Neural cell (in vitro differentiated cells): ENCODE measurements around the gene RUNX3.

Experiments used
- EP300 ChIP-seq: fragments of 450-650 bp; conservative IDR thresholded peaks from 2 replicates; pipeline ENCODE4 v1.6.1; 2014; ENCODE audit warnings: antibody characterized with exemption, mild to moderate bottlenecking, moderate library complexity; ENCODE audit not compliant: poor library complexity, severe bottlenecking
- EZH2 ChIP-seq: fragments of 200-600, 300-800 bp; shearing (Covaris generic), sonication (generic); IDR thresholded peaks from 2 replicates; pipeline ENCODE4 v1.6.1; 2014; ENCODE audit warnings: antibody characterized with exemption, low read length, borderline replicate concordance, mild to moderate bottlenecking; ENCODE audit not compliant: insufficient read depth, poor library complexity, severe bottlenecking
- MXI1 ChIP-seq: fragments of 450-650 bp; conservative IDR thresholded peaks from 2 replicates; pipeline ENCODE4 v1.6.1; 2014; ENCODE audit warnings: antibody characterized with exemption, mild to moderate bottlenecking; ENCODE audit not compliant: poor library complexity, severe bottlenecking
- TF ChIP-seq, protein P1 (sequence below): IDR thresholded peaks from 2 replicates; pipeline ENCODE4 v1.6.1; 2012; ENCODE audit warnings: borderline replicate concordance
- TF ChIP-seq, protein P2 (sequence below): fragments of 450-650 bp; IDR thresholded peaks from 2 replicates; pipeline ENCODE4 v1.5.1; 2014; ENCODE audit warnings: antibody characterized with exemption, mild to moderate bottlenecking, moderate library complexity; ENCODE audit not compliant: poor library complexity, severe bottlenecking

DNA sequence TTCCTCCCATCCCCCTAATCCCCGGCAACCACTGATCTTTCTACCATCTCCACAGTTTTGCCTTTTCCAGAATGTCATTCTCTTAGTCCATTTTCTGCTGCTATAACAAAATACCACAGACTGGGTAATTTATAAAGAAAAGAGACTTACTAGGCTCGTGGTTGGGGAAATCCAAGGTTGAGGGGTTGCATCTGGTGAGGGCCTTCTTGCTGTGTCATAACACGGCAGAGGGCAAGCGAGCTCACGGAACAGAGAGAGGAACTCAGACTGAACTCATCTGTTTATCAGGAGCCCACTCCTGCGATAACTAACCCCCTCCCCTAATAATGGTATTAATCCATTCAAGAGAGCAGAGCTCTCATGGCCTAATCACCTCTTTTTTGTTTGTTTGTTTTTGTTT lies 52.0 kb downstream of the RUNX3 start:
- TF ChIP-seq, protein P1, sequence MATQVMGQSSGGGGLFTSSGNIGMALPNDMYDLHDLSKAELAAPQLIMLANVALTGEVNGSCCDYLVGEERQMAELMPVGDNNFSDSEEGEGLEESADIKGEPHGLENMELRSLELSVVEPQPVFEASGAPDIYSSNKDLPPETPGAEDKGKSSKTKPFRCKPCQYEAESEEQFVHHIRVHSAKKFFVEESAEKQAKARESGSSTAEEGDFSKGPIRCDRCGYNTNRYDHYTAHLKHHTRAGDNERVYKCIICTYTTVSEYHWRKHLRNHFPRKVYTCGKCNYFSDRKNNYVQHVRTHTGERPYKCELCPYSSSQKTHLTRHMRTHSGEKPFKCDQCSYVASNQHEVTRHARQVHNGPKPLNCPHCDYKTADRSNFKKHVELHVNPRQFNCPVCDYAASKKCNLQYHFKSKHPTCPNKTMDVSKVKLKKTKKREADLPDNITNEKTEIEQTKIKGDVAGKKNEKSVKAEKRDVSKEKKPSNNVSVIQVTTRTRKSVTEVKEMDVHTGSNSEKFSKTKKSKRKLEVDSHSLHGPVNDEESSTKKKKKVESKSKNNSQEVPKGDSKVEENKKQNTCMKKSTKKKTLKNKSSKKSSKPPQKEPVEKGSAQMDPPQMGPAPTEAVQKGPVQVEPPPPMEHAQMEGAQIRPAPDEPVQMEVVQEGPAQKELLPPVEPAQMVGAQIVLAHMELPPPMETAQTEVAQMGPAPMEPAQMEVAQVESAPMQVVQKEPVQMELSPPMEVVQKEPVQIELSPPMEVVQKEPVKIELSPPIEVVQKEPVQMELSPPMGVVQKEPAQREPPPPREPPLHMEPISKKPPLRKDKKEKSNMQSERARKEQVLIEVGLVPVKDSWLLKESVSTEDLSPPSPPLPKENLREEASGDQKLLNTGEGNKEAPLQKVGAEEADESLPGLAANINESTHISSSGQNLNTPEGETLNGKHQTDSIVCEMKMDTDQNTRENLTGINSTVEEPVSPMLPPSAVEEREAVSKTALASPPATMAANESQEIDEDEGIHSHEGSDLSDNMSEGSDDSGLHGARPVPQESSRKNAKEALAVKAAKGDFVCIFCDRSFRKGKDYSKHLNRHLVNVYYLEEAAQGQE: no peak
- TF ChIP-seq, protein P2, sequence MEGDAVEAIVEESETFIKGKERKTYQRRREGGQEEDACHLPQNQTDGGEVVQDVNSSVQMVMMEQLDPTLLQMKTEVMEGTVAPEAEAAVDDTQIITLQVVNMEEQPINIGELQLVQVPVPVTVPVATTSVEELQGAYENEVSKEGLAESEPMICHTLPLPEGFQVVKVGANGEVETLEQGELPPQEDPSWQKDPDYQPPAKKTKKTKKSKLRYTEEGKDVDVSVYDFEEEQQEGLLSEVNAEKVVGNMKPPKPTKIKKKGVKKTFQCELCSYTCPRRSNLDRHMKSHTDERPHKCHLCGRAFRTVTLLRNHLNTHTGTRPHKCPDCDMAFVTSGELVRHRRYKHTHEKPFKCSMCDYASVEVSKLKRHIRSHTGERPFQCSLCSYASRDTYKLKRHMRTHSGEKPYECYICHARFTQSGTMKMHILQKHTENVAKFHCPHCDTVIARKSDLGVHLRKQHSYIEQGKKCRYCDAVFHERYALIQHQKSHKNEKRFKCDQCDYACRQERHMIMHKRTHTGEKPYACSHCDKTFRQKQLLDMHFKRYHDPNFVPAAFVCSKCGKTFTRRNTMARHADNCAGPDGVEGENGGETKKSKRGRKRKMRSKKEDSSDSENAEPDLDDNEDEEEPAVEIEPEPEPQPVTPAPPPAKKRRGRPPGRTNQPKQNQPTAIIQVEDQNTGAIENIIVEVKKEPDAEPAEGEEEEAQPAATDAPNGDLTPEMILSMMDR: no peak
- TF ChIP-seq MXI1 (no peak), EP300 (no peak), EZH2 (no peak)
